ENCODE data around the gene ACAA2. TPM values are rescaled to one million over a fixed set of nuclear protein-coding genes. Genes with fewer than 3 reads are reported as not detected.

The ACAA2 gene
- total RNA-seq, 1 donor from 2014 or later = 109 TPM

- Mint-ChIP-seq H3K4me3 (ENCODE audit: unreplicated experiment) (no peak overlapping the region), H3K27ac (ENCODE audit: unreplicated experiment) (no peak overlapping the region), H3K27me3 (ENCODE audit: unreplicated experiment) (peaks cover 10% of the 10 kb centered on the region), H3K9me3 (ENCODE audit: unreplicated experiment) (peaks cover 11% of the 10 kb centered on the region), H3K4me1 (ENCODE audit: low read depth, unreplicated experiment) (peaks cover 12% of the 10 kb centered on the region), H3K36me3 (ENCODE audit: unreplicated experiment) (no peaks in the 10 kb centered on the region)
- DNase-seq = no peak
- TF ChIP-seq CTCF (IDR thresholded peaks at IDR 0.05; ENCODE audit: partially characterized antibody, unreplicated experiment) = no peak
Observed at GRCh38 chr18:49756671-49757362, 56.5 kb downstream of the ACAA2 start.

DNA sequence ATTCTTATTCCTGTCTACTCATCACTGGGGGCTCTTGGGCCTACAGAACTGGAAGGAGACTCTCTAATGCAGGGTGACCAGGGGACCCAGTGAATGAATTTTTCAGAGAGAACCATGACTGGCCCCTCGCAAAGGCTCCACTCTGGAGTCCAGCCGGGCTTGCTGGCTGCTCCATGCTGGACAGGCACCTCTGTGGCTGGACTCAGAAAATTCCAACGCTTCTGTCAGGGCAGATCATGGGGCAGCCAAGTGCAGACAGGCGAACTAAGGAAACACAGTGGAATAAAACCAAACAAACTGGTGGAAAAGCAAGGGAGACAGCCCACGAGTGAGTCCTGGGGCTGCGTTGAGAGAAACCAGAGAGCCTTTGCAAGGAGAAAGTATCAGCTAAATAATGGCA, 57.2 kb downstream of the ACAA2 start:
- no peak for DNase-seq
- H3K9me3 Mint-ChIP-seq (ENCODE audit: unreplicated experiment) = peaks cover 11% of the 10 kb centered on the region
- no peak for TF ChIP-seq CTCF (IDR thresholded peaks at IDR 0.05; ENCODE audit: partially characterized antibody, unreplicated experiment)
- no peak overlapping the region for H3K4me3 Mint-ChIP-seq (ENCODE audit: unreplicated experiment)
- peaks cover 10% of the 10 kb centered on the region for H3K27me3 Mint-ChIP-seq (ENCODE audit: unreplicated experiment)
- H3K27ac Mint-ChIP-seq (ENCODE audit: unreplicated experiment) = no peak overlapping the region
- H3K4me1 Mint-ChIP-seq (ENCODE audit: low read depth, unreplicated experiment) = peaks cover 12% of the 10 kb centered on the region
- H3K36me3 Mint-ChIP-seq (ENCODE audit: unreplicated experiment) = no peaks in the 10 kb centered on the region

DNA sequence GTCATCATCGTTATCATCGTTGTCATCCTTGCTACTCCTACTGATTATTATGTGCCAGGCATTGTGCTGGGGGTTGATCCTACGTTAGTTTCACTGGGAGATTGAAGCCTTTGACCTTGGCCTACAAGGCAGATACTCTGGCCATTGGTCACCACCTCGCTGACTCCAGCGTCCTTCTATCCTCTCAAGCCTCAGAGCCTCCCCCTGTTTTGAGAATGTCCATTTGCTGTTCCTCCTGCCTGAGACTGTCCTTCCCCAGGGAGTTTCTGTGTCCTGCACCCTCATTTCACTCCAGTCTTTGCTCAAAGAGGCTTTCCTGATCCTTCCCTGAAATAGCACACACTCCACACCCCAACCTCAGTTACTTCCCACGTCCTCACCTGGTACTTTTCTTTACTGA, 57.8 kb downstream of the ACAA2 start:
- Mint-ChIP-seq H3K4me3 (ENCODE audit: unreplicated experiment) (no peak overlapping the region), H3K27ac (ENCODE audit: unreplicated experiment) (no peak overlapping the region), H3K27me3 (ENCODE audit: unreplicated experiment) (peaks cover 10% of the 10 kb centered on the region), H3K36me3 (ENCODE audit: unreplicated experiment) (no peaks in the 10 kb centered on the region), H3K9me3 (ENCODE audit: unreplicated experiment) (peaks cover 11% of the 10 kb centered on the region), H3K4me1 (ENCODE audit: low read depth, unreplicated experiment) (peaks cover 12% of the 10 kb centered on the region)
- no peak for TF ChIP-seq CTCF (IDR thresholded peaks at IDR 0.05; ENCODE audit: partially characterized antibody, unreplicated experiment)
- no peak for DNase-seq

- Mint-ChIP-seq H3K36me3 (ENCODE audit: unreplicated experiment) (no peaks in the 10 kb centered on the region), H3K27ac (ENCODE audit: unreplicated experiment) (no peak overlapping the region), H3K27me3 (ENCODE audit: unreplicated experiment) (peaks cover 10% of the 10 kb centered on the region), H3K9me3 (ENCODE audit: unreplicated experiment) (peaks cover 11% of the 10 kb centered on the region), H3K4me1 (ENCODE audit: low read depth, unreplicated experiment) (peaks cover 12% of the 10 kb centered on the region), H3K4me3 (ENCODE audit: unreplicated experiment) (no peak overlapping the region)
- TF ChIP-seq CTCF (IDR thresholded peaks at IDR 0.05; ENCODE audit: partially characterized antibody, unreplicated experiment) = no peak
- no peak for DNase-seq
Observed at GRCh38 chr18:49754866-49755265, 58.5 kb downstream of the ACAA2 start.

GRCh38 chr18:49753643-49754042, 59.7 kb downstream of the ACAA2 start:
- Mint-ChIP-seq H3K4me3 (ENCODE audit: unreplicated experiment) (no peak overlapping the region), H3K27me3 (ENCODE audit: unreplicated experiment) (peaks cover 4% of the 10 kb centered on the region), H3K36me3 (ENCODE audit: unreplicated experiment) (no peaks in the 10 kb centered on the region), H3K4me1 (ENCODE audit: low read depth, unreplicated experiment) (peaks cover 2% of the 10 kb centered on the region), H3K27ac (ENCODE audit: unreplicated experiment) (no peak overlapping the region), H3K9me3 (ENCODE audit: unreplicated experiment) (peaks cover 4% of the 10 kb centered on the region)
- DNase-seq = no peak
- TF ChIP-seq CTCF (IDR thresholded peaks at IDR 0.05; ENCODE audit: partially characterized antibody, unreplicated experiment) = no peak

All from glutamatergic neuron (in vitro differentiated cells).